ENCODE measurements around the gene SIPA1L3.

SIPA1L3 gene

DNA sequence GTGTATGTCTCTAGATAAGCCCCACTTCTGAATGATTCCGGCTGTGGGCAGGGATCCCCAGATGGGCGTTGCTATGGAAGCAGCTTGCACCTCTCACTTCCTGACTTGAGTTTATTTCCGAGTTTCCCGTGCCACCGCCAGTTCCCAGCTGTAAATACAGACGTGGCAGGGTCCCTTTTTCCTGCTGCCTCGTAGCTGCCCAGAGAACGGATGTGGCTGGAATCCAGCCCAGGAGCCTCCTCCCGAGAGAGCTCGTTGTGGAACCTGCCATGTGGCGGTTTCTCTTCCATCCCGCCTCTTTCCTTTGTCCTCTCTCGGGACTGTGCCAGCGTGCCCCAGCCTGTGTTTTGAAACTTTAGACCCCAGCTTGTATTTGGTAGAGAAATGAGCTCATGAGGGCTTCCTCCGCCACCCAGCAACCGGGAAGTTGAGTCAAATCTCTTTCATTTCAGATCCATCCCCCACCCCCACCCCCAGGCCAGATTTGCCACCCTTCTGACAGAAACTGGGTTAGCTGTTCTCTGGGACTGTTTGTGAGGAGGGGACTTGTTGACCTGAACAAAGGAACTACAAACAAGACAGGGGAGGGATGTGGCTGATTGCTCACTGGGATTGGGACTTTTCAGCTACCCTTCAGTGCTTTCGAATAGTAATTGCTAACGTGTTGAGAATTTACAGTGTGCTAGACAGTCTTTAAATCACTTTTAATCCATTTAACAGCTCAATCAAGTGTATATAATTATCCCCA, 96.6 kb downstream of the SIPA1L3 start:
- peak; percentile 54 for DNase-seq (ENCODE audit: low spot score)
- TF ChIP-seq, protein P1, sequence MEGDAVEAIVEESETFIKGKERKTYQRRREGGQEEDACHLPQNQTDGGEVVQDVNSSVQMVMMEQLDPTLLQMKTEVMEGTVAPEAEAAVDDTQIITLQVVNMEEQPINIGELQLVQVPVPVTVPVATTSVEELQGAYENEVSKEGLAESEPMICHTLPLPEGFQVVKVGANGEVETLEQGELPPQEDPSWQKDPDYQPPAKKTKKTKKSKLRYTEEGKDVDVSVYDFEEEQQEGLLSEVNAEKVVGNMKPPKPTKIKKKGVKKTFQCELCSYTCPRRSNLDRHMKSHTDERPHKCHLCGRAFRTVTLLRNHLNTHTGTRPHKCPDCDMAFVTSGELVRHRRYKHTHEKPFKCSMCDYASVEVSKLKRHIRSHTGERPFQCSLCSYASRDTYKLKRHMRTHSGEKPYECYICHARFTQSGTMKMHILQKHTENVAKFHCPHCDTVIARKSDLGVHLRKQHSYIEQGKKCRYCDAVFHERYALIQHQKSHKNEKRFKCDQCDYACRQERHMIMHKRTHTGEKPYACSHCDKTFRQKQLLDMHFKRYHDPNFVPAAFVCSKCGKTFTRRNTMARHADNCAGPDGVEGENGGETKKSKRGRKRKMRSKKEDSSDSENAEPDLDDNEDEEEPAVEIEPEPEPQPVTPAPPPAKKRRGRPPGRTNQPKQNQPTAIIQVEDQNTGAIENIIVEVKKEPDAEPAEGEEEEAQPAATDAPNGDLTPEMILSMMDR (conservative IDR thresholded peaks at IDR 0.05; ENCODE audit: low read depth), result no peak
- POLR2A ChIA-PET (ENCODE audit: low non-redundant PET), result interaction anchor here (0.7 to 2.1 kb wide), 4 partner anchors 11 to 71 kb away, joined by 3 to 8 read pairs (median 4); no protein-coding TSS in a partner anchor
- CTCF ChIA-PET, result interaction anchor here (0.7 to 1.5 kb wide), 4 partner anchors 14 to 104 kb away, joined by 3 to 6 read pairs (median 4); no protein-coding TSS in a partner anchor
- H3K27ac ChIP-seq, result peak overlapping the region; percentile 98

DNA sequence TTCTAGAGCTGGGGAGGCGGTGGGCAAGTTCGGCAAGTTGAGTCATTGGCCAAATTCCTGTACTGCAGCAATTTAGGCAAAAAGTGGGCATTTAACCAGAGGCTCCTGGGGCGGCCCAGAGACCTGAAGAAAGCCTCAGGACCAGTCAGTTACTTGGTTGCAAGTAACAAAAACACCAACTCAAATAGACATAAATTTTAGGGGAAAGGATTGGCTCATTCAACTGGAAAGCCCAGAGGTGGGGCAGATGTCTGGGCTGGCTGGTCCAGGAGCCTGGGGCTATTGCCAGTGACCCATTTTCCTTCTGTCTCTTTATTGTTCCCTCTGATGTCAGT, 97.1 kb downstream of the SIPA1L3 start:
- ChIA-PET POLR2A (ENCODE audit: low non-redundant PET) (interaction anchor here (0.6 to 2.1 kb wide), 5 partner anchors 11 to 511 kb away, joined by 3 to 8 read pairs (median 3); no protein-coding TSS in a partner anchor), CTCF (interaction anchor here (0.6 to 1.5 kb wide), 3 partner anchors 14 to 103 kb away, joined by 3 to 6 read pairs (median 3); no protein-coding TSS in a partner anchor)
- peak overlapping the region; percentile 98 for H3K27ac ChIP-seq
- no peak for DNase-seq (ENCODE audit: low spot score)
- TF ChIP-seq, protein P1 (conservative IDR thresholded peaks at IDR 0.05; ENCODE audit: low read depth), result no peak

GRCh38 chr19:38004521-38005223, 97.7 kb downstream of the SIPA1L3 start:
- TF ChIP-seq, protein P1 (conservative IDR thresholded peaks at IDR 0.05; ENCODE audit: low read depth), result no peak
- DNase-seq (ENCODE audit: low spot score), result peak; percentile 97
- CTCF ChIA-PET, result interaction anchor here (0.6 kb wide), 1 partner anchor 71 kb away, joined by 3 read pairs; no protein-coding TSS in a partner anchor
- H3K27ac ChIP-seq, result peak overlapping the region; percentile 98
- POLR2A ChIA-PET (ENCODE audit: low non-redundant PET), result interaction anchor here (0.6 to 2.1 kb wide), 5 partner anchors 10 to 510 kb away, joined by 3 to 8 read pairs (median 3); no protein-coding TSS in a partner anchor

- POLR2A ChIA-PET (ENCODE audit: low non-redundant PET), result interaction anchor here (0.6 kb wide), 1 partner anchor 9 kb away, joined by 3 read pairs; no protein-coding TSS in a partner anchor
- CTCF ChIA-PET, result no interaction called here
These were observed 98.2 kb downstream of the SIPA1L3 start for GRCh38 chr19:38005224-38005614.

GRCh38 chr19:38006361-38007045, 99.5 kb downstream of the SIPA1L3 start:
- POLR2A ChIA-PET (ENCODE audit: low non-redundant PET), result no interaction called here
- TF ChIP-seq, protein P1 (conservative IDR thresholded peaks at IDR 0.05; ENCODE audit: low read depth), result no peak
- no peak for DNase-seq (ENCODE audit: low spot score)
- CTCF ChIA-PET, result interaction anchor here (0.6 kb wide), 1 partner anchor 1751 kb away, joined by 4 read pairs; no protein-coding TSS in a partner anchor
- H3K27ac ChIP-seq, result peak overlapping the region; percentile 98

More at GRCh38 chr19:38005224-38005614, 98.2 kb downstream of the SIPA1L3 start:
- TF ChIP-seq, protein P1 (conservative IDR thresholded peaks at IDR 0.05; ENCODE audit: low read depth), result no peak
- H3K27ac ChIP-seq, result peak overlapping the region; percentile 98
- DNase-seq (ENCODE audit: low spot score), result no peak

All from RWPE1 (cell line).